SK-N-SH treated with all-trans-retinoic acid at 6 μM for 48 hours (cell line): ENCODE results near the gene DPH3.

Experiments
- ARNTL ChIP-seq: fragments of 450-650 bp; formaldehyde crosslinking; IDR thresholded peaks from 2 replicates; pipeline ENCODE4 v1.5.0; 2020; ENCODE audit warnings: low read depth, mild to moderate bottlenecking, moderate library complexity, borderline replicate concordance
- BACH2 ChIP-seq: fragments of 250-450 bp; sonication (Bioruptor Pico); IDR thresholded peaks from 2 replicates; pipeline ENCODE4 v1.9.0; 2021; ENCODE audit warnings: mild to moderate bottlenecking, borderline replicate concordance
- CREB5 ChIP-seq: fragments of 250-450 bp; sonication (Bioruptor Pico); IDR thresholded peaks from 2 replicates; pipeline ENCODE4 v1.5.1; 2020; ENCODE audit warnings: low read depth, mild to moderate bottlenecking, moderate library complexity
- CSDC2 ChIP-seq: fragments of 250-450 bp; sonication (Bioruptor Pico); IDR thresholded peaks from 2 replicates; pipeline ENCODE4 v1.5.0; 2020; ENCODE audit warnings: mild to moderate bottlenecking, moderate library complexity
- GLIS3 ChIP-seq: fragments of 250-450 bp; sonication (Bioruptor Pico); IDR thresholded peaks from 2 replicates; pipeline ENCODE4 v1.5.0; 2020; ENCODE audit warnings: mild to moderate bottlenecking, moderate library complexity
- PPARA ChIP-seq: fragments of 250-450 bp; sonication (Bioruptor Pico); IDR thresholded peaks from 2 replicates; pipeline ENCODE4 v1.5.0; 2020; ENCODE audit warnings: mild to moderate bottlenecking, borderline replicate concordance
- RARB ChIP-seq: fragments of 250-450 bp; sonication (Bioruptor Pico); IDR thresholded peaks from 2 replicates; pipeline ENCODE4 v1.8.0; 2021; ENCODE audit warnings: mild to moderate bottlenecking, moderate library complexity
- SNAI2 ChIP-seq: fragments of 250-450 bp; sonication (Bioruptor Pico); IDR thresholded peaks from 2 replicates; pipeline ENCODE4 v1.5.0; 2020; ENCODE audit warnings: mild to moderate bottlenecking, moderate library complexity
- TOX ChIP-seq: fragments of 250-450 bp; sonication (Bioruptor Pico); IDR thresholded peaks from 2 replicates; pipeline ENCODE4 v1.8.0; 2021; ENCODE audit warnings: mild to moderate bottlenecking, moderate library complexity, borderline replicate concordance
- ZFP30 ChIP-seq: fragments of 450-650 bp; formaldehyde crosslinking; IDR thresholded peaks from 2 replicates; pipeline ENCODE4 v1.5.0; 2022; ENCODE audit warnings: mild to moderate bottlenecking, moderate library complexity
- ZNF70 ChIP-seq: fragments of 450-650 bp; formaldehyde crosslinking; IDR thresholded peaks from 2 replicates; pipeline ENCODE4 v1.5.0; 2020; ENCODE audit warnings: mild to moderate bottlenecking, moderate library complexity
- TF ChIP-seq, protein P1 (sequence below): fragments of 250-450 bp; sonication (Bioruptor Pico); IDR thresholded peaks from 2 replicates; pipeline ENCODE4 v1.8.0; 2020; ENCODE audit warnings: mild to moderate bottlenecking, moderate library complexity, borderline replicate concordance

DNA sequence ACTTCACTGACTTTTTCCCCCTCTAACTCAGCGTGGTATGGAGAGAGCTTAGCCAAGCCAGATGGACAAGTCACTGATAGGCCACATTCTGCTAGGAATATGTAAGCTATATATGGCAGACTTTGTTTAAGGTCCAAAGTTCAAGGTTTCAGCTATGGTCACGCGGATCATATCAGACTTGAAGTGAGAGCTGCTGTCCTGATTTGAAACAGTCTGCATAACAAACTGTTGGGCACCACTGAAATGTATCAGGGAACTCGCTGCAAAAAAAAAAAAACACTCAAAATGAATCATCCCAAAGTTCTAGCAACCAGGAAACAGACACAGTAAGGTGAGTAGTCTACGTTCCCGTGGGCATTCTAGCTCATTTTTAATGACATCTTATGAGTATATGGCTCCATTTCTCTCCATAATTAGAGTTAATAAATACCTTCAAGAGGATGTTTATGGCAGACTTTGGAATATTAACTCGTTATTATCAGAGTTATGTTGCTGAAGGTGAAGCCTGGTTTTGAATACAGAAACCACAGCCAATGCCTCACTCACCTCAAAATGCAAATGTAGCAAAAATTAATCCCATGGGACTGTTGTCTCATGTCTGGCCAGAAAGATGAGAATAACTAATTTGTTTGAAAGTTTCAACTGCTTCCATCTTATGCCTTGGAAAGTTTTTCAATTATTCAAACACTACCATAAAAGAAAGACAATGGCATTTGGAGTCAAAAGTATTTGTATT, 12.3 kb downstream of the DPH3 start:
- TF ChIP-seq ARNTL (CRISPR knock-in tag) = no peak
- TF ChIP-seq TOX (CRISPR knock-in tag) = no peak
- TF ChIP-seq CREB5 (CRISPR knock-in tag) = no peak
- TF ChIP-seq ZNF70 (CRISPR knock-in tag) = no peak
- TF ChIP-seq, protein P1, sequence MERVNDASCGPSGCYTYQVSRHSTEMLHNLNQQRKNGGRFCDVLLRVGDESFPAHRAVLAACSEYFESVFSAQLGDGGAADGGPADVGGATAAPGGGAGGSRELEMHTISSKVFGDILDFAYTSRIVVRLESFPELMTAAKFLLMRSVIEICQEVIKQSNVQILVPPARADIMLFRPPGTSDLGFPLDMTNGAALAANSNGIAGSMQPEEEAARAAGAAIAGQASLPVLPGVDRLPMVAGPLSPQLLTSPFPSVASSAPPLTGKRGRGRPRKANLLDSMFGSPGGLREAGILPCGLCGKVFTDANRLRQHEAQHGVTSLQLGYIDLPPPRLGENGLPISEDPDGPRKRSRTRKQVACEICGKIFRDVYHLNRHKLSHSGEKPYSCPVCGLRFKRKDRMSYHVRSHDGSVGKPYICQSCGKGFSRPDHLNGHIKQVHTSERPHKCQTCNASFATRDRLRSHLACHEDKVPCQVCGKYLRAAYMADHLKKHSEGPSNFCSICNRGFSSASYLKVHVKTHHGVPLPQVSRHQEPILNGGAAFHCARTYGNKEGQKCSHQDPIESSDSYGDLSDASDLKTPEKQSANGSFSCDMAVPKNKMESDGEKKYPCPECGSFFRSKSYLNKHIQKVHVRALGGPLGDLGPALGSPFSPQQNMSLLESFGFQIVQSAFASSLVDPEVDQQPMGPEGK (CRISPR knock-in tag) = no peak
- TF ChIP-seq GLIS3 (CRISPR knock-in tag) = no peak
- no peak for TF ChIP-seq ZFP30 (CRISPR knock-in tag)
- no peak for TF ChIP-seq PPARA (CRISPR knock-in tag)
- TF ChIP-seq SNAI2 (CRISPR knock-in tag) = no peak
- TF ChIP-seq CSDC2 (CRISPR knock-in tag) = no peak
- TF ChIP-seq RARB = no peak
- no peak for TF ChIP-seq BACH2 (CRISPR knock-in tag)
